Measurements from ENCODE around the gene CHCHD4. TPM values are rescaled to one million over a fixed set of nuclear protein-coding genes. Genes with fewer than 3 reads are reported as not detected.

Gene CHCHD4
- polyA plus RNA-seq, 1 donor (not counting 4 experiments of a cell fraction or from before 2014, with no cell fraction given): 22.1 TPM

GRCh38 chr3:14130707-14131106, 6.0 kb upstream of the CHCHD4 start:
- Histone ChIP-seq H3K27ac (ENCODE audit: control insufficient read depth, insufficient read depth, low read length) (no peak overlapping the region), H3K9ac (ENCODE audit: control insufficient read depth, extremely low read depth, insufficient read depth, low read length) (no peak overlapping the region), H3K9me1 (ENCODE audit: control insufficient read depth, extremely low read depth, insufficient read depth, low read length) (no peaks in the 10 kb centered on the region), H3K27me3 (ENCODE audit: control insufficient read depth, extremely low read depth, insufficient read depth, low read length) (no peaks in the 10 kb centered on the region), H3K79me2 (ENCODE audit: control insufficient read depth, insufficient read depth, low read length) (peaks cover 43% of the 10 kb centered on the region), H3K9me3 (ENCODE audit: control insufficient read depth, low read depth, low read length) (no peaks in the 10 kb centered on the region), H3K4me1 (ENCODE audit: control insufficient read depth, extremely low read depth, insufficient read depth, low read length) (peaks cover 40% of the 10 kb centered on the region), H2AFZ (ENCODE audit: control insufficient read depth, low read length) (no peak overlapping the region), H3K36me3 (ENCODE audit: control insufficient read depth in 2 of 2, extremely low read depth in 1 of 2, insufficient read depth in 2 of 2, low read length in 2 of 2) (peaks cover 64 to 78% of the 10 kb centered on the region in 2 experiments), H3K4me2 (ENCODE audit: control insufficient read depth, extremely low read depth, insufficient read depth, low read depth, low read length) (no peak overlapping the region), H3K4me3 (ENCODE audit: control insufficient read depth in 2 of 3, extremely low read depth in 1 of 3, insufficient read depth in 2 of 3, low read depth in 1 of 3, low read length in 3 of 3) (no peak overlapping the region), H4K20me1 (ENCODE audit: control insufficient read depth, extremely low read depth, insufficient read depth, low read length) (peaks cover 25% of the 10 kb centered on the region)
- DNase-seq (ENCODE audit: low read depth, low spot score): no peak
- TF ChIP-seq, protein P1, sequence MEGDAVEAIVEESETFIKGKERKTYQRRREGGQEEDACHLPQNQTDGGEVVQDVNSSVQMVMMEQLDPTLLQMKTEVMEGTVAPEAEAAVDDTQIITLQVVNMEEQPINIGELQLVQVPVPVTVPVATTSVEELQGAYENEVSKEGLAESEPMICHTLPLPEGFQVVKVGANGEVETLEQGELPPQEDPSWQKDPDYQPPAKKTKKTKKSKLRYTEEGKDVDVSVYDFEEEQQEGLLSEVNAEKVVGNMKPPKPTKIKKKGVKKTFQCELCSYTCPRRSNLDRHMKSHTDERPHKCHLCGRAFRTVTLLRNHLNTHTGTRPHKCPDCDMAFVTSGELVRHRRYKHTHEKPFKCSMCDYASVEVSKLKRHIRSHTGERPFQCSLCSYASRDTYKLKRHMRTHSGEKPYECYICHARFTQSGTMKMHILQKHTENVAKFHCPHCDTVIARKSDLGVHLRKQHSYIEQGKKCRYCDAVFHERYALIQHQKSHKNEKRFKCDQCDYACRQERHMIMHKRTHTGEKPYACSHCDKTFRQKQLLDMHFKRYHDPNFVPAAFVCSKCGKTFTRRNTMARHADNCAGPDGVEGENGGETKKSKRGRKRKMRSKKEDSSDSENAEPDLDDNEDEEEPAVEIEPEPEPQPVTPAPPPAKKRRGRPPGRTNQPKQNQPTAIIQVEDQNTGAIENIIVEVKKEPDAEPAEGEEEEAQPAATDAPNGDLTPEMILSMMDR (optimal IDR thresholded peaks at IDR 0.05 in 1 of 3, IDR thresholded peaks at IDR 0.05 in 1 of 3, conservative IDR thresholded peaks at IDR 0.05 in 1 of 3; ENCODE audit: extremely low read depth in 1 of 3, insufficient read depth in 2 of 3, low read length in 3 of 3): no peak
- TF ChIP-seq EZH2 (IDR thresholded peaks at IDR 0.05; ENCODE audit: low read length): no peak
- no peak for FAIRE-seq
- dilution Hi-C loops (cut with MboI; ENCODE audit: extremely low pct_ligation_motif_present, low sequenced_read_pairs): no loop called here

DNA sequence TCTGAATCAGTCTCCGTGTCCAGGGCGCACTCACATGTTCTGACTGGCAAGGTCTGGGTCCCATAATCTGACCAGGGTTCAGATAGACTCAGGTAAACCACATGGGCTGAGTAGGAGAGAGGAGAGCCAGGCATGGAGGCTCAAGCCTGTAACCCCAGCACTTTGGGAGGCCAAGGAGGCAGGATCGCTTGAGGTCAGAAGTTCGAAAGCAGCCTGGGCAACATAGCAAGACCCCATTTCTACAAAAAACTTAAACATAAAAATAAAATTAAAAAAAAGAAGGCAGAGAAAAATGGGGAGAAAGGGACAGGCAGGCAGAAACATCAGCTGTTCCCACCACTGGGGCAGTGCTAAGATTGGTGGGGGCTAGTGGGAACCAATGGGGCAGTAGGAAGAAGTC, 5.6 kb upstream of the CHCHD4 start:
- DNase-seq (ENCODE audit: low read depth, low spot score) (no peak), FAIRE-seq (no peak)
- H3K9me1 ChIP-seq (ENCODE audit: control insufficient read depth, extremely low read depth, insufficient read depth, low read length): no peaks in the 10 kb centered on the region
- no peak overlapping the region for H2AFZ ChIP-seq (ENCODE audit: control insufficient read depth, low read length)
- H3K9me3 ChIP-seq (ENCODE audit: control insufficient read depth, low read depth, low read length): no peaks in the 10 kb centered on the region
- H3K9ac ChIP-seq (ENCODE audit: control insufficient read depth, extremely low read depth, insufficient read depth, low read length): no peak overlapping the region
- no peak overlapping the region for H3K4me3 ChIP-seq (ENCODE audit: control insufficient read depth in 2 of 3, extremely low read depth in 1 of 3, insufficient read depth in 2 of 3, low read depth in 1 of 3, low read length in 3 of 3)
- H3K27ac ChIP-seq (ENCODE audit: control insufficient read depth, insufficient read depth, low read length): no peak overlapping the region
- H3K27me3 ChIP-seq (ENCODE audit: control insufficient read depth, extremely low read depth, insufficient read depth, low read length): no peaks in the 10 kb centered on the region
- H3K4me2 ChIP-seq (ENCODE audit: control insufficient read depth, extremely low read depth, insufficient read depth, low read depth, low read length): no peak overlapping the region
- peaks cover 59 to 74% of the 10 kb centered on the region in 2 experiments for H3K36me3 ChIP-seq (ENCODE audit: control insufficient read depth in 2 of 2, extremely low read depth in 1 of 2, insufficient read depth in 2 of 2, low read length in 2 of 2)
- H3K4me1 ChIP-seq (ENCODE audit: control insufficient read depth, extremely low read depth, insufficient read depth, low read length): peaks cover 40% of the 10 kb centered on the region
- no peak for TF ChIP-seq EZH2 (IDR thresholded peaks at IDR 0.05; ENCODE audit: low read length)
- TF ChIP-seq, protein P1 (optimal IDR thresholded peaks at IDR 0.05 in 1 of 3, IDR thresholded peaks at IDR 0.05 in 1 of 3, conservative IDR thresholded peaks at IDR 0.05 in 1 of 3; ENCODE audit: extremely low read depth in 1 of 3, insufficient read depth in 2 of 3, low read length in 3 of 3): no peak
- dilution Hi-C loops (cut with MboI; ENCODE audit: extremely low pct_ligation_motif_present, low sequenced_read_pairs): no loop called here
- peaks cover 47% of the 10 kb centered on the region for H3K79me2 ChIP-seq (ENCODE audit: control insufficient read depth, insufficient read depth, low read length)
- peaks cover 25% of the 10 kb centered on the region for H4K20me1 ChIP-seq (ENCODE audit: control insufficient read depth, extremely low read depth, insufficient read depth, low read length)

Data from keratinocyte (primary cell).